ENCODE results near the gene EXOSC5. TPM values are rescaled to one million over a fixed set of nuclear protein-coding genes. Genes with fewer than 3 reads are reported as not detected.

Gene EXOSC5
- total and polyA plus RNA-seq, 12 donors: 4.2 to 73.7 (median 26.6) TPM

GRCh38 chr19:41405776-41406175 is 8.6 kb upstream of the EXOSC5 start:
- no peak overlapping the region for H3K4me3 ChIP-seq

DNA sequence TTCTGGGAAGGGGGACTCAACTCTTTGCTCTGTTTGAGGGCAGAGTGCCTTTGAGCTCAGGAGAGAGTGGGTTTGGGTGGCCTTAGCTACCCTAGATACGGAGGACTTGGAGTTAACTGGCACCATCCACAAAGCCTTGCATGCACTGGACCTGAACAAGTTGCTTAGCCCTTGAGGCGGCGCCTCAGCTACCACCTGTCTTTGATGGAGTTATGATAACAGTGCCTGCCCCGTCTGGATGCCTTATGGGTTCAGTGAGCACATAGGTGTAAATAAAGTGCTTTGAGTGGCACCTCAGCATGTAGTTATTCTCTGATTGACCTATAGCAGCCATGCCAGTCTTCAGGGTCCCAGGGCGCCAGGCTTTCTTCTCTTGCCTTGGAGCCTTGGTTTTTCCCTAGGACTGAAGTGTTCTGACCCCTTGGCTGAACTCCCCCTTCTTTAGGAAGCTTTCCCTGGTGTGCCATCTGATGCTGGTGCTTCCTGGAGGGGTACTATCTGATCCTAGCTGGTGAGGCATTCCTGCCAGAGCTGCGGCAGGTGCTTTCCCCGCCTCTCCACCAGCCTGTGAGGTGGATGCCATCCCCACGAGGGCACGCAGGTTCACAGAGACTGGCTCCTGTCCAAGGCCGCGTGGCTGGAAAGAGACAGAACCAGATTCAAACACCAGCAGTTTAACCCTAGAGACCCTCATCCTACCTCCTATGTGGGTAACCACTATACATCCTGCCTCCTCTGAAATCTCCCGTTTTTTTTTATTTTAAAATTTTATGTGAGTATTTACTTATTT is 6.2 kb upstream of the EXOSC5 start:
- no peak overlapping the region for H3K4me3 ChIP-seq
- no peaks in the 10 kb centered on the region for H3K9me3 ChIP-seq (replicated peaks in 1 of 3)
- H3K27ac ChIP-seq: no peak overlapping the region
- no peak for TF ChIP-seq POLR2A (IDR thresholded peaks at IDR 0.05)
- no peak for TF ChIP-seq CTCF (IDR thresholded peaks at IDR 0.05)
- H3K27me3 ChIP-seq: no peaks in the 10 kb centered on the region
- H3K36me3 ChIP-seq (replicated peaks in 1 of 2): no peaks in the 10 kb centered on the region
- 54 to 73% (median 66%) methylated on average over 8 to 12 of the region's 12 CpGs for WGBS, 4 donors
- no peak for DNase-seq
- intact Hi-C loops (cut with DNase I): no loop called here
- H3K4me1 ChIP-seq (replicated peaks in 1 of 2): peaks cover 7 to 16% of the 10 kb centered on the region in 2 donors

More at GRCh38 chr19:41405776-41406175, 8.6 kb upstream of the EXOSC5 start:
- Histone ChIP-seq H3K9me3 (replicated peaks in 1 of 3) (no peaks in the 10 kb centered on the region), H3K4me1 (replicated peaks in 1 of 2) (peaks cover 10 to 20% of the 10 kb centered on the region in 2 donors), H3K27me3 (no peaks in the 10 kb centered on the region), H3K27ac (no peak overlapping the region), H3K36me3 (replicated peaks in 1 of 2) (peaks cover 0 to 4% of the 10 kb centered on the region in 2 donors)
- no peak for DNase-seq
- intact Hi-C loops (cut with DNase I): no loop called here
- 68 to 82% (median 76%) methylated on average over 4 to 6 of the region's 6 CpGs for WGBS, 4 donors
- no peak for TF ChIP-seq POLR2A (IDR thresholded peaks at IDR 0.05)
- TF ChIP-seq CTCF (IDR thresholded peaks at IDR 0.05): no peak

DNA sequence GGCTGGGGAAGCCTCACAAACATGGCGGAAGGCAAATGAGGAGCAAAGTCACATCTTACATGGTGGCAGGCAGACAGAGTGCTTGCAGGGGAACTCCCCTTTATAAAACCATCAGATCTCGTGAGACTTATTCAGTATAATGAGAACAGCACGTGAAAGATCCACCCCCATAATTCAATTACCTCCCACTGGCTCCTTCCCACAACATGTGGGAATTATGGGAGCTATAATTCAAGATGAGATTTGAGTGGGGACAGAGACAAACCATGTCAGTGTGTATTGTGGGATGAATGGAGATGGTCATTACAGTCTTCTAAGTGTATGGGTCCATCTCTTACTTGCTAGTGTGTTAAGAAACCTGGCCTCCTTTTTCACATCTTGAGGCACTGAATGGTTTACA is 4.9 kb upstream of the EXOSC5 start:
- Histone ChIP-seq H3K9me3 (replicated peaks in 1 of 3) (no peaks in the 10 kb centered on the region), H3K27me3 (no peaks in the 10 kb centered on the region), H3K4me1 (replicated peaks in 1 of 2) (peaks cover 11 to 20% of the 10 kb centered on the region in 2 donors), H3K36me3 (replicated peaks in 1 of 2) (no peaks in the 10 kb centered on the region), H3K4me3 (no peak overlapping the region), H3K27ac (no peak overlapping the region)
- DNase-seq: no peak
- TF ChIP-seq POLR2A (IDR thresholded peaks at IDR 0.05): no peak
- TF ChIP-seq CTCF (IDR thresholded peaks at IDR 0.05): no peak
- intact Hi-C loops (cut with DNase I): no loop called here
- WGBS, 4 donors: 76 to 90% (median 83%) methylated on average over 3 of the region's 3 CpGs

DNA sequence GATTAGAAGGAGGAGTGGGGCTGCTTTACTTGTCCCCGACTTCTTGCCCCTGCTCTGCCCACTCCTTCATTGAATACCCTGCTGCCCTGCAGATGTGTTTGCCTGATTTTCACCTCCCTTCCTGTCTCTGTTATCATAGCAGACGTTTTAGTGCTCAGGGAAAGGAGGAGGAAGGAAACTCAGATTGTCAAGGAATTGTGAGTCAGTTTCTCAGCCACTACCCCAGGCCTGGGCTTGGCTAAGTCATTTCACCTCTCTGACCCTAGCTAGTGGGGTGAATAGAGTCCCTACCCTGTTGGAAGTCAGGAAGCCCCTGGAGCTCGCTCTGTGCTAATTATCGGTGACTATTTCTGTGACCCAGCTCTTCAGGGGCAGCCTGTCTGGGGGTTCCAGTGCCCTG is 4.3 kb upstream of the EXOSC5 start:
- no peaks in the 10 kb centered on the region for H3K36me3 ChIP-seq (replicated peaks in 1 of 2)
- no peaks in the 10 kb centered on the region for H3K9me3 ChIP-seq (replicated peaks in 1 of 3)
- TF ChIP-seq POLR2A (IDR thresholded peaks at IDR 0.05) (no peak), CTCF (IDR thresholded peaks at IDR 0.05) (no peak)
- H3K4me3 ChIP-seq: no peak overlapping the region
- 64 to 84% (median 76%) methylated on average over 4 of the region's 4 CpGs for WGBS, 4 donors
- intact Hi-C loops (cut with DNase I): no loop called here
- no peaks in the 10 kb centered on the region for H3K27me3 ChIP-seq
- no peak for DNase-seq
- H3K27ac ChIP-seq: no peak overlapping the region
- H3K4me1 ChIP-seq (replicated peaks in 1 of 2): peaks cover 16 to 24% of the 10 kb centered on the region in 2 donors
